ENCODE data around the gene ARL2.

ARL2 gene

GRCh38 chr11:65051398-65051858 is 37.5 kb downstream of the ARL2 start:
- Histone ChIP-seq H3K9me3 (ENCODE audit: control insufficient read depth, low read depth, low read length) (no peaks in the 10 kb centered on the region), H3K4me3 (ENCODE audit: low read length) (no peak overlapping the region), H3K36me3 (ENCODE audit: control insufficient read depth, low read depth, low read length) (no peaks in the 10 kb centered on the region), H3K9ac (ENCODE audit: low read length) (no peak overlapping the region), H3K27ac (ENCODE audit: low read length) (no peak overlapping the region), H3K27me3 (ENCODE audit: control insufficient read depth, insufficient read depth, low read length) (no peaks in the 10 kb centered on the region), H3K4me1 (ENCODE audit: control insufficient read depth, low read depth, low read length) (no peaks in the 10 kb centered on the region)

- H3K4me1 ChIP-seq (ENCODE audit: control insufficient read depth, low read depth, low read length), result no peaks in the 10 kb centered on the region
- no peaks in the 10 kb centered on the region for H3K27me3 ChIP-seq (ENCODE audit: control insufficient read depth, insufficient read depth, low read length)
- H3K36me3 ChIP-seq (ENCODE audit: control insufficient read depth, low read depth, low read length), result no peaks in the 10 kb centered on the region
- no peak overlapping the region for H3K9ac ChIP-seq (ENCODE audit: low read length)
- H3K27ac ChIP-seq (ENCODE audit: low read length), result no peak overlapping the region
- no peaks in the 10 kb centered on the region for H3K9me3 ChIP-seq (ENCODE audit: control insufficient read depth, low read depth, low read length)
- H3K4me3 ChIP-seq (ENCODE audit: low read length), result no peak overlapping the region
Measured at GRCh38 chr11:65053827-65054508, 40.0 kb downstream of the ARL2 start.

- H3K9me3 ChIP-seq (ENCODE audit: control insufficient read depth, low read depth, low read length), result no peaks in the 10 kb centered on the region
Measured at GRCh38 chr11:65055538-65055937, 41.6 kb downstream of the ARL2 start.

GRCh38 chr11:65056999-65057398 is 43.0 kb downstream of the ARL2 start:
- no peaks in the 10 kb centered on the region for H3K4me1 ChIP-seq (ENCODE audit: control insufficient read depth, low read depth, low read length)
- no peak overlapping the region for H3K27ac ChIP-seq (ENCODE audit: low read length)
- no peaks in the 10 kb centered on the region for H3K9me3 ChIP-seq (ENCODE audit: control insufficient read depth, low read depth, low read length)
- H3K27me3 ChIP-seq (ENCODE audit: control insufficient read depth, insufficient read depth, low read length), result no peaks in the 10 kb centered on the region
- no peak overlapping the region for H3K4me3 ChIP-seq (ENCODE audit: low read length)
- H3K36me3 ChIP-seq (ENCODE audit: control insufficient read depth, low read depth, low read length), result no peaks in the 10 kb centered on the region
- no peak overlapping the region for H3K9ac ChIP-seq (ENCODE audit: low read length)

More at GRCh38 chr11:65055538-65055937, 41.6 kb downstream of the ARL2 start:
- Histone ChIP-seq H3K27ac (ENCODE audit: low read length) (no peak overlapping the region), H3K4me3 (ENCODE audit: low read length) (no peak overlapping the region), H3K36me3 (ENCODE audit: control insufficient read depth, low read depth, low read length) (no peaks in the 10 kb centered on the region), H3K4me1 (ENCODE audit: control insufficient read depth, low read depth, low read length) (no peaks in the 10 kb centered on the region), H3K27me3 (ENCODE audit: control insufficient read depth, insufficient read depth, low read length) (no peaks in the 10 kb centered on the region), H3K9ac (ENCODE audit: low read length) (no peak overlapping the region)

GRCh38 chr11:65057526-65057925 is 43.6 kb downstream of the ARL2 start:
- H3K4me1 ChIP-seq (ENCODE audit: control insufficient read depth, low read depth, low read length), result no peaks in the 10 kb centered on the region
- H3K36me3 ChIP-seq (ENCODE audit: control insufficient read depth, low read depth, low read length), result no peaks in the 10 kb centered on the region
- no peaks in the 10 kb centered on the region for H3K9me3 ChIP-seq (ENCODE audit: control insufficient read depth, low read depth, low read length)
- no peak overlapping the region for H3K4me3 ChIP-seq (ENCODE audit: low read length)
- no peak overlapping the region for H3K27ac ChIP-seq (ENCODE audit: low read length)
- no peak overlapping the region for H3K9ac ChIP-seq (ENCODE audit: low read length)
- H3K27me3 ChIP-seq (ENCODE audit: control insufficient read depth, insufficient read depth, low read length), result no peaks in the 10 kb centered on the region

GRCh38 chr11:65058012-65058411 is 44.1 kb downstream of the ARL2 start:
- Histone ChIP-seq H3K9ac (ENCODE audit: low read length) (no peak overlapping the region), H3K9me3 (ENCODE audit: control insufficient read depth, low read depth, low read length) (no peaks in the 10 kb centered on the region), H3K36me3 (ENCODE audit: control insufficient read depth, low read depth, low read length) (no peaks in the 10 kb centered on the region), H3K4me1 (ENCODE audit: control insufficient read depth, low read depth, low read length) (no peaks in the 10 kb centered on the region), H3K4me3 (ENCODE audit: low read length) (no peak overlapping the region), H3K27me3 (ENCODE audit: control insufficient read depth, insufficient read depth, low read length) (no peaks in the 10 kb centered on the region), H3K27ac (ENCODE audit: low read length) (no peak overlapping the region)

- H3K4me3 ChIP-seq (ENCODE audit: low read length), result no peak within 1 kb of the TSS
- no peak within 1 kb of the TSS for H3K9ac ChIP-seq (ENCODE audit: low read length)
Measured at GRCh38 chr11:65058419-65059054, 44.6 kb downstream of the ARL2 start, which contains the start of gene NAALADL1. TSS of gene NAALADL1 (minus strand) at chr11:65058553. CDS start at chr11:65058521, 32 bp downstream.

GRCh38 chr11:65059523-65059922 is 45.6 kb downstream of the ARL2 start:
- Histone ChIP-seq H3K9me3 (ENCODE audit: control insufficient read depth, low read depth, low read length) (no peaks in the 10 kb centered on the region), H3K27me3 (ENCODE audit: control insufficient read depth, insufficient read depth, low read length) (no peaks in the 10 kb centered on the region), H3K9ac (ENCODE audit: low read length) (no peak overlapping the region), H3K4me1 (ENCODE audit: control insufficient read depth, low read depth, low read length) (no peaks in the 10 kb centered on the region), H3K36me3 (ENCODE audit: control insufficient read depth, low read depth, low read length) (no peaks in the 10 kb centered on the region), H3K4me3 (ENCODE audit: low read length) (no peak overlapping the region), H3K27ac (ENCODE audit: low read length) (no peak overlapping the region)

More at GRCh38 chr11:65058419-65059054, 44.6 kb downstream of the ARL2 start, which contains the start of gene NAALADL1:
- Histone ChIP-seq H3K27ac (ENCODE audit: low read length) (no peak within 1 kb of the TSS), H3K36me3 (ENCODE audit: control insufficient read depth, low read depth, low read length) (no peaks in the 10 kb centered on the region), H3K9me3 (ENCODE audit: control insufficient read depth, low read depth, low read length) (no peaks in the 10 kb centered on the region), H3K4me1 (ENCODE audit: control insufficient read depth, low read depth, low read length) (no peaks in the 10 kb centered on the region), H3K27me3 (ENCODE audit: control insufficient read depth, insufficient read depth, low read length) (no peaks in the 10 kb centered on the region)

- H3K4me3 ChIP-seq (ENCODE audit: low read length), result no peak overlapping the region
- no peaks in the 10 kb centered on the region for H3K36me3 ChIP-seq (ENCODE audit: control insufficient read depth, low read depth, low read length)
- no peak overlapping the region for H3K9ac ChIP-seq (ENCODE audit: low read length)
- H3K27ac ChIP-seq (ENCODE audit: low read length), result no peak overlapping the region
- H3K9me3 ChIP-seq (ENCODE audit: control insufficient read depth, low read depth, low read length), result no peaks in the 10 kb centered on the region
- H3K4me1 ChIP-seq (ENCODE audit: control insufficient read depth, low read depth, low read length), result no peaks in the 10 kb centered on the region
- no peaks in the 10 kb centered on the region for H3K27me3 ChIP-seq (ENCODE audit: control insufficient read depth, insufficient read depth, low read length)
Measured at GRCh38 chr11:65059959-65060824, 46.2 kb downstream of the ARL2 start.

- H3K9me3 ChIP-seq (ENCODE audit: control insufficient read depth, low read depth, low read length), result no peaks in the 10 kb centered on the region
- H3K4me3 ChIP-seq (ENCODE audit: low read length), result no peak overlapping the region
- H3K9ac ChIP-seq (ENCODE audit: low read length), result no peak overlapping the region
- no peaks in the 10 kb centered on the region for H3K36me3 ChIP-seq (ENCODE audit: control insufficient read depth, low read depth, low read length)
- no peak overlapping the region for H3K27ac ChIP-seq (ENCODE audit: low read length)
- H3K27me3 ChIP-seq (ENCODE audit: control insufficient read depth, insufficient read depth, low read length), result no peaks in the 10 kb centered on the region
- H3K4me1 ChIP-seq (ENCODE audit: control insufficient read depth, low read depth, low read length), result peaks cover under 1% of the 10 kb centered on the region
Measured at GRCh38 chr11:65060913-65061408, 47.0 kb downstream of the ARL2 start.

GRCh38 chr11:65063532-65063931 is 49.6 kb downstream of the ARL2 start:
- Histone ChIP-seq H3K9ac (ENCODE audit: low read length) (no peak overlapping the region), H3K4me1 (ENCODE audit: control insufficient read depth, low read depth, low read length) (peaks cover 16% of the 10 kb centered on the region), H3K36me3 (ENCODE audit: control insufficient read depth, low read depth, low read length) (no peaks in the 10 kb centered on the region), H3K27me3 (ENCODE audit: control insufficient read depth, insufficient read depth, low read length) (no peaks in the 10 kb centered on the region), H3K9me3 (ENCODE audit: control insufficient read depth, low read depth, low read length) (no peaks in the 10 kb centered on the region), H3K27ac (ENCODE audit: low read length) (no peak overlapping the region), H3K4me3 (ENCODE audit: low read length) (no peak overlapping the region)
